Body of pancreas (tissue), 4 donors: Measurements from ENCODE around the gene RBMX. TPM values are rescaled to one million over a fixed set of nuclear protein-coding genes. Genes with fewer than 3 reads are reported as not detected.

Experiments used
- ATAC-seq: fragments of 150-250 bp; one replicate; pipeline ENCODE4 v1.9.1; 2016
- DNase-seq, 4 donors: peaks; one replicate each; pipeline ENCODE4 v3.0.0-alpha.2; 2019
- H3K27ac ChIP-seq, 4 donors: fragments of 200-600 bp; sonication (generic); 1 replicate in 3 of 4; 2 replicates in 1 of 4; pipeline versions ENCODE4 v1.5.1 to v1.6.1; 2016 to 2019; ENCODE audit warnings: mild to moderate bottlenecking in 1 of 4, mixed read lengths in 1 of 4, moderate library complexity in 1 of 4
- H3K27me3 ChIP-seq, 2 donors: fragments of 200-600 bp; sonication (generic); one replicate each; pipeline ENCODE4 v1.6.0; 2016; ENCODE audit warnings: mild to moderate bottlenecking in 1 of 2
- H3K36me3 ChIP-seq, 2 donors: fragments of 200-600 bp; sonication (generic); replicated peaks in 1 of 2; 2 replicates each; pipeline ENCODE4 v1.5.1; 2016; ENCODE audit warnings: low read depth in 2 of 2; ENCODE audit not compliant: insufficient read depth in 1 of 2
- H3K4me1 ChIP-seq: fragments of 200-600 bp; sonication (generic); one replicate; pipeline ENCODE4 v1.6.0; 2016
- H3K4me3 ChIP-seq, 2 donors: fragments of 200-600 bp; sonication (generic); 1 replicate in 1 of 2; 2 replicates in 1 of 2; pipeline ENCODE4 v1.5.1; 2016 to 2019
- H3K9me3 ChIP-seq, 3 donors: fragments of 200-600 bp; sonication (generic); 1 replicate in 2 of 3; 2 replicates in 1 of 3; pipeline ENCODE4 v1.5.1; 2016
- POLR2A ChIP-seq, 3 donors: fragments of 450-650 bp; IDR thresholded peaks; one replicate each; pipeline ENCODE4 v1.6.1; 2016; ENCODE audit warnings: antibody characterized with exemption in 3 of 3, mild to moderate bottlenecking in 2 of 3
- WGBS, 2 donors: methylation state at CpG; one replicate each; pipeline ENCODE4 v1.1.5; 2017; 5-methylcytosine and 5-hydroxymethylcytosine counted together
- intact Hi-C: fragments of 100-400 bp; cut with DNase I; formaldehyde crosslinking; loops from one replicate; pipeline ENCODE4 v1.15.1; 2023
- small RNA-seq: library from RNA; depleted of rRNA; stranded (forward); fragments of <200 nt; gene quantifications from one replicate; pipeline ENCODE3, GENCODE V24; 2016
- total RNA-seq, 2 donors: library from RNA; depleted of rRNA; stranded (reverse); fragments of >200 nt; gene quantifications; one replicate each; pipeline ENCODE4 v1.1.0, GENCODE V29; 2016
- TF ChIP-seq, protein P1 (sequence below), 7 experiments: fragments of 450-650 bp in 4 of 7; fragments of 200-600 bp in 3 of 7; sonication (generic) in 3 of 7; IDR thresholded peaks; one replicate each; pipeline ENCODE4 v1.5.1; 2016 to 2019; ENCODE audit warnings: antibody characterized with exemption in 7 of 7

RBMX gene
- total RNA-seq, 2 donors from 2014 or later, result 120 to 150 TPM

- intact Hi-C loops, result no loop called here
- TF ChIP-seq, protein P1, sequence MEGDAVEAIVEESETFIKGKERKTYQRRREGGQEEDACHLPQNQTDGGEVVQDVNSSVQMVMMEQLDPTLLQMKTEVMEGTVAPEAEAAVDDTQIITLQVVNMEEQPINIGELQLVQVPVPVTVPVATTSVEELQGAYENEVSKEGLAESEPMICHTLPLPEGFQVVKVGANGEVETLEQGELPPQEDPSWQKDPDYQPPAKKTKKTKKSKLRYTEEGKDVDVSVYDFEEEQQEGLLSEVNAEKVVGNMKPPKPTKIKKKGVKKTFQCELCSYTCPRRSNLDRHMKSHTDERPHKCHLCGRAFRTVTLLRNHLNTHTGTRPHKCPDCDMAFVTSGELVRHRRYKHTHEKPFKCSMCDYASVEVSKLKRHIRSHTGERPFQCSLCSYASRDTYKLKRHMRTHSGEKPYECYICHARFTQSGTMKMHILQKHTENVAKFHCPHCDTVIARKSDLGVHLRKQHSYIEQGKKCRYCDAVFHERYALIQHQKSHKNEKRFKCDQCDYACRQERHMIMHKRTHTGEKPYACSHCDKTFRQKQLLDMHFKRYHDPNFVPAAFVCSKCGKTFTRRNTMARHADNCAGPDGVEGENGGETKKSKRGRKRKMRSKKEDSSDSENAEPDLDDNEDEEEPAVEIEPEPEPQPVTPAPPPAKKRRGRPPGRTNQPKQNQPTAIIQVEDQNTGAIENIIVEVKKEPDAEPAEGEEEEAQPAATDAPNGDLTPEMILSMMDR (IDR thresholded peaks at IDR 0.05), result no peak
- no peak for TF ChIP-seq POLR2A (IDR thresholded peaks at IDR 0.05)
- 69 to 86% methylated on average over 5 of the region's 5 CpGs for WGBS, 2 donors
Measured at GRCh38 chrX:136829413-136829812, 51.1 kb downstream of the RBMX start.

DNA sequence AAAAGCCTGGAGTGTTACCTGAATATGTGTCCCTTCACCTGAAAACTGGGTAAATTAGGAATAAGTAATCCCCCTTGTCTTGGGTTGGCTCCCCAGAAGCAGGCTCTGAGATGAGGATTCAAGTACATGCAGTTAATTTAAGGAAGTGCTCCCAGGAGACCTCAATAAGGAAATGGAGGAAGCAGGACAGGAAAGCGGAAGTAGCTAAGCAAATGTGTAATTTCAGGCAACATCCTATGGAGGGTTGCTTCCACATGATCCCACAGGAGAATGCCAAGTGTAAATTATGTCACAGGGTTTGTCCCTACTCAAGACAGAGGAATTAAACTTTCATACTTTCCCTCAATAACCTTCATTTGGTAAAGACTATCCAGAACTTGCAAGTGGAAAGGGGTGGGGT lies 51.7 kb downstream of the RBMX start:
- Histone ChIP-seq H3K36me3 (no peaks in the 10 kb centered on the region), H3K4me1 (peaks cover 9% of the 10 kb centered on the region), H3K4me3 (no peak overlapping the region), H3K9me3 (no peaks in the 10 kb centered on the region), H3K27ac (no peak overlapping the region), H3K27me3 (no peaks in the 10 kb centered on the region)
- WGBS, 2 donors, result 79 to 100% methylated on average over 1 of the region's 1 CpG
- TF ChIP-seq POLR2A (IDR thresholded peaks at IDR 0.05), result no peak
- TF ChIP-seq, protein P1 (IDR thresholded peaks at IDR 0.05), result no peak
- DNase-seq (no peak), ATAC-seq (no peak)
- intact Hi-C loops, result no loop called here

More at GRCh38 chrX:136829413-136829812, 51.1 kb downstream of the RBMX start:
- DNase-seq, result no peak
- no peaks in the 10 kb centered on the region for H3K9me3 ChIP-seq
- H3K27ac ChIP-seq, result no peak overlapping the region
- no peaks in the 10 kb centered on the region for H3K36me3 ChIP-seq
- H3K4me3 ChIP-seq, result no peak overlapping the region
- no peak for ATAC-seq
- H3K4me1 ChIP-seq, result peaks cover 9% of the 10 kb centered on the region
- no peaks in the 10 kb centered on the region for H3K27me3 ChIP-seq

DNA sequence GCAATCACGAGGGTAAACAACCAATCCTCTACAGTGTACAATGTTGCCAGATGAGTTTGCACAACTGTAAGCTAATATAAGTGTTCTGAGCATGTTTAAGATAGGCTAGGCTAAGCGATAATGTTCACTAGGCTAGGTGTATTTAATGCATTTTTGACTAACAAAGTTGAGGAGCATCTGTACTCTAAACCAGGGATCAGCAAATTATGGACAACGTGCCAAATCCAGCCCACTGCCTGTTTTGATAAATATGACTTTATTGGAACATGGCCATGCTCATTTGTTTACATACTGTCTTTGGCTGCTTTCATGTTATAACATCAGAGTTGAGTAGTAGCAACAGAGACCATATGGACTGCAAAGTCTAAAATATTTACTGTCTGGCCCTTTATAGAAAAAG lies 53.5 kb downstream of the RBMX start:
- DNase-seq (peak in 1 of 4 donors; percentile 20), ATAC-seq (no peak)
- intact Hi-C loops, result no loop called here
- Histone ChIP-seq H3K4me1 (peaks cover 9% of the 10 kb centered on the region), H3K27me3 (no peaks in the 10 kb centered on the region), H3K9me3 (no peaks in the 10 kb centered on the region), H3K36me3 (no peaks in the 10 kb centered on the region), H3K27ac (no peak overlapping the region), H3K4me3 (no peak overlapping the region)
- 14 to 27% methylated on average over 3 of the region's 3 CpGs for WGBS, 2 donors
- no peak for TF ChIP-seq POLR2A (IDR thresholded peaks at IDR 0.05)
- TF ChIP-seq, protein P1 (IDR thresholded peaks at IDR 0.05), result no peak

DNA sequence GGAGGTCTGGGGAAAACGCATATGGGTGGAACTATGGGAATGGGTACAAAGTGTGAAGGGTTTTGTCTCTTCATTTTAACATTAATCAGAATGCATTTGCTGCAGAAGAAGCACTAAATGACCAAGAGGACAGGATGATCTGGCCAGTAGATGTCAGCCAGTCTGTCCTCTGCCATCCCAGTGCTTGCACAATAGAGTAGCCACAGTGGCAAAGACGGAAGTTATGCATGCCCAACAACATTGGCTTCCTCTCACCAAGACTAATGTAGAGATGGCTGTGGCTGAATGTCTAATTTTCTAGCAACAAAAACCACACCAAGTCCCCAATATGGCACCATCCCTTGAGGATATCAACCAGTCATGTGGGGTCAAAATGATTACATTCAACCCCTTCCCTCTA lies 54.8 kb downstream of the RBMX start:
- no peak for ATAC-seq

More for the DNA sequence above, 54.8 kb downstream of the RBMX start:
- no peak for TF ChIP-seq POLR2A (IDR thresholded peaks at IDR 0.05)
- TF ChIP-seq, protein P1 (IDR thresholded peaks at IDR 0.05), result no peak
- peak in 1 of 4 donors; percentile 7 for DNase-seq
- Histone ChIP-seq H3K4me3 (no peak overlapping the region), H3K4me1 (peaks cover 9% of the 10 kb centered on the region), H3K9me3 (no peaks in the 10 kb centered on the region), H3K27me3 (no peaks in the 10 kb centered on the region), H3K36me3 (no peaks in the 10 kb centered on the region), H3K27ac (no peak overlapping the region)
- intact Hi-C loops, result no loop called here
- WGBS, 2 donors, result 93 to 100% methylated on average over 1 to 2 of the region's 2 CpGs

Small RNA genes within 50 kb of the gene (small RNA-seq; reads per million reads assigned to genes)
- not detected for gene SNORD61

Other genes with a start within 250 kb of the RBMX start
- not detected for gene CD40LG, start 232.6 kb downstream of the RBMX start, total RNA-seq
- 1 to 10 TPM; 5.7 to 8.2 TPM for gene ARHGEF6, start 99.8 kb downstream of the RBMX start, total RNA-seq
- not detected for gene GPR101, start 153.3 kb upstream of the RBMX start, total RNA-seq